HG03108 (cell line): Measurements from ENCODE around the gene MIA2.

Experiments used
- ATAC-seq: cut with Tn5 transposase; IDR thresholded peaks from one replicate; pipeline ENCODE4 v1.9.1; 2021; ENCODE audit warnings: moderate library complexity; ENCODE audit not compliant: unreplicated experiment

The MIA2 gene

DNA sequence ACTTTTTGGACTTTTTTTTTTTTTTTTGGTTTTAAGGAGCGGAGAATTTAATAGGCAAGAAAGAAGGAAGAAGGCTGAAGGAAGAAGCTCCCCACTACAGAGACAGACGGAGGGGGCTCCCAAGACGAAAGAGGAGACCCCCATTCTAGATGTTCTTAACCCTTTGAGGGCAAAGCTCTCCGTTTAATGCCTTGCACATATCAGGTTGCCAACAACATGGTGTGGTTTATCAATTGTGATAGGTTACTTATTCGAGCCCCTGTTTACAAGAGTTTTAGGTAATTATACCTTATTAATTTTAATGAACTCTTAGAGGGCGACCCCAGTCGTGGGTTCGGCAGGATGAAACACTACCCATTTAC lies 199.7 kb downstream of the MIA2 start:
- no peak for ATAC-seq

- no peak for ATAC-seq
These were observed 200.7 kb downstream of the MIA2 start for GRCh38 chr14:39434401-39434800.

GRCh38 chr14:39435241-39435640 lies 201.5 kb downstream of the MIA2 start:
- no peak for ATAC-seq
